Measurements from ENCODE around the gene ACBD6. TPM values are rescaled to one million over a fixed set of nuclear protein-coding genes. Genes with fewer than 3 reads are reported as not detected.
"Not testable (repeated sequence)": the region's sequence is repeated elsewhere in the genome, so short reads cannot be mapped to it uniquely, and the experiment has no call there.

ACBD6 gene
- total RNA-seq, 1 experiment from 2014 or later = 74.0 TPM

DNA sequence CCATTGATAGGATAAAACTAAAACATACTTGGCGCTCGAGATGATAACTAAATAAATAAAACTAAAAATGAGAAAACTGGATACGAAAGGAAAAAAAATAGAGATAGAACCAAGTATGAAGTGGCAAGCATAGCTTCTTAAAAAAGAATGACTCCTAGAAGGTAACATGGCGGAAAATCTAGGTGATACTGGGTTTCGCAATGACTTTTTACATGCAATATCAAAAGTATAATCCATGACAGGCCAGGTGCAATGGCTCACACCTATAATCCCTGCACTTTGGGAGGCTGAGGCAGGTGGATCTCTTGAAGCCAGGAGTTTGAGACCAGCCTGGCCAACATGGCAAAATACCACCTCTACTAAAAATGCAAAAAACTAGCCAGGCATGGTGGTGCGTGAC, 70.7 kb downstream of the ACBD6 start:
- H3K4me2 ChIP-seq (ENCODE audit: low read depth, low read length, poor library complexity, severe bottlenecking) = no peak overlapping the region
- no peak for DNase-seq
- H3K4me3 ChIP-seq (ENCODE audit: low read length) = no peak overlapping the region
- no peak overlapping the region for H3K27ac ChIP-seq (ENCODE audit: low read length)
- no peak overlapping the region for H2AFZ ChIP-seq (ENCODE audit: low read length)
- H3K9me2 ChIP-seq (replicated peaks; ENCODE audit: insufficient read depth, low read length) = no peaks in the 10 kb centered on the region
- H3K36me3 ChIP-seq (ENCODE audit: insufficient read depth, low read length) = no peaks in the 10 kb centered on the region
- H3K27me3 ChIP-seq (ENCODE audit: low read length) = no peaks in the 10 kb centered on the region
- 0 out of 2 replicates have a peak, but pooled peaks cover 3% of the 10 kb centered on the region for H3K4me1 ChIP-seq (ENCODE audit: low read length)
- H4K20me1 ChIP-seq (ENCODE audit: insufficient read depth, low read depth, low read length) = no peaks in the 10 kb centered on the region
- no peak overlapping the region for H3K9ac ChIP-seq (ENCODE audit: low read length)
- peaks cover 90% of the 10 kb centered on the region for H3K79me2 ChIP-seq (ENCODE audit: low read length)
- H3K9me3 ChIP-seq (ENCODE audit: low read length) = no peaks in the 10 kb centered on the region

DNA sequence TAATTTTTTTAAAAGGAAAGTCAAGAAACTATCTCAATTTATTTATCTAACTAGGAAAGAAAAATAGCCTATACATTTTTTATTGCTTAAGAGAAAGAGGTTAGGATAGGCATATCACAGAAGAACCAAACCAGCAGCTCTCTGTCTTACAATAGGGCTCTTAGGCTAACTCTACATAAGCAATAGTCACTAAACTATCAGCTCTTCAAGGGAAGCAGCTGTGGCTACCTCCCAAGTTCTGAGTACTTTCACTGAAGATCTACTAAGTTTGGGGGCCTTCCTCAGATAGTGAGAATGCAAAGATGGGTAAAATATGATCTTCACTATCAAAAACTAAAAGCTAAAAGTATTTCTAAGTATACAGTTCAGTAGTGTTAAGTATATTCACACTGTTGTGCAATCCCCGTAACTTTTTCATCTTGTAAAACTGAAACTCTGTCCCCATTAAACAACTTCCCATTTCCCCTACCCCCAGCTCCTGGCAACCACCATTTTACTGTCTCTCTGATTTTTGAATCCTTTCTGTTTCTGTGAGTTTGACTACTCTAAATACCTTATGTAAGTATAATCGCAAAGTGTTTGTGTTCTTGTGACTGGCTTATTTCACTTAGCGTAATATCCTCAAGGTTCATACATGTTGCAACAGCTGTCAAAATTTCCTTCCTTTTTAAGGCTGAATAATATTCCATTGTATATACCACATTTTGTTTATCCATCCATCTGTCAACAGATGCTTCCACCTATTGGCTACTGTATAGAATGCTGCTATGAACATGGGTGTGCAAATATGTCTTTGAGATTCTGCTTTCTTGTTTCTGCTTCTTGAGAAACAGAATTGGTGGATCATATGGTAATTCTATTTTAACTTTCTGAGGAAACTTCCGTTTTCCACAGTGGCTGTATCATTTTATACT, 73.3 kb downstream of the ACBD6 start:
- Histone ChIP-seq H3K9me2 (replicated peaks; ENCODE audit: insufficient read depth, low read length) (no peaks in the 10 kb centered on the region), H3K4me3 (ENCODE audit: low read length) (no peak overlapping the region), H3K79me2 (ENCODE audit: low read length) (peaks cover 95% of the 10 kb centered on the region), H3K4me1 (ENCODE audit: low read length) (peaks cover 8% of the 10 kb centered on the region; the same call in 1 of the 2 replicates), H3K9ac (ENCODE audit: low read length) (no peak overlapping the region), H4K20me1 (ENCODE audit: insufficient read depth, low read depth, low read length) (no peaks in the 10 kb centered on the region), H3K9me3 (ENCODE audit: low read length) (no peaks in the 10 kb centered on the region), H3K27ac (ENCODE audit: low read length) (no peak overlapping the region), H2AFZ (ENCODE audit: low read length) (no peak overlapping the region), H3K36me3 (ENCODE audit: insufficient read depth, low read length) (no peaks in the 10 kb centered on the region), H3K27me3 (ENCODE audit: low read length) (no peaks in the 10 kb centered on the region), H3K4me2 (ENCODE audit: low read depth, low read length, poor library complexity, severe bottlenecking) (no peak overlapping the region)
- DNase-seq = no peak

DNA sequence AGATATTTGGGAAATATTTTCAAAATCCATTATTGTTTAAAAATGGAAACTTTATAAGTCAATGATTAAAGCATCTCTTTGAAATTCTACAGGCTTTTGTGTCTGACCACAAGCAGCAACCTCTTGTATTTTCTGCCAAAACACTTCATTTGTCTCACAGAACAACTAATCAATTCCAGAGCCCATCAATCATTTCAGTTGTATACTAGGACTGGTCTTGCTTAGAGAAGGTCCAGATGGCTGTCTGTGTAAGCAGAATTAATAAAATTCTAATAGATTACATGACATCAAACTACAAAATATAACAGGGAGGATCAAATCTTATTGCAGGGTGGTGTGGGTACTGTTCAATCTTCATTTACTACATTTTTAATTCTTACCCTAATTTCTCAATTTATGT, 76.4 kb downstream of the ACBD6 start:
- Histone ChIP-seq H3K9me3 (ENCODE audit: low read length) (no peaks in the 10 kb centered on the region), H3K4me2 (ENCODE audit: low read depth, low read length, poor library complexity, severe bottlenecking) (no peak overlapping the region), H3K4me1 (ENCODE audit: low read length) (peaks cover 8% of the 10 kb centered on the region; the same call in 1 of the 2 replicates), H3K79me2 (ENCODE audit: low read length) (peaks cover 87% of the 10 kb centered on the region), H3K36me3 (ENCODE audit: insufficient read depth, low read length) (no peaks in the 10 kb centered on the region; the same call in 1 of the 2 replicates), H2AFZ (ENCODE audit: low read length) (no peak overlapping the region), H3K27me3 (ENCODE audit: low read length) (no peaks in the 10 kb centered on the region), H3K4me3 (ENCODE audit: low read length) (no peak overlapping the region), H3K27ac (ENCODE audit: low read length) (no peak overlapping the region), H3K9ac (ENCODE audit: low read length) (no peak overlapping the region), H3K9me2 (replicated peaks; ENCODE audit: insufficient read depth, low read length) (no peaks in the 10 kb centered on the region), H4K20me1 (ENCODE audit: insufficient read depth, low read depth, low read length) (no peaks in the 10 kb centered on the region)
- DNase-seq = no peak

DNA sequence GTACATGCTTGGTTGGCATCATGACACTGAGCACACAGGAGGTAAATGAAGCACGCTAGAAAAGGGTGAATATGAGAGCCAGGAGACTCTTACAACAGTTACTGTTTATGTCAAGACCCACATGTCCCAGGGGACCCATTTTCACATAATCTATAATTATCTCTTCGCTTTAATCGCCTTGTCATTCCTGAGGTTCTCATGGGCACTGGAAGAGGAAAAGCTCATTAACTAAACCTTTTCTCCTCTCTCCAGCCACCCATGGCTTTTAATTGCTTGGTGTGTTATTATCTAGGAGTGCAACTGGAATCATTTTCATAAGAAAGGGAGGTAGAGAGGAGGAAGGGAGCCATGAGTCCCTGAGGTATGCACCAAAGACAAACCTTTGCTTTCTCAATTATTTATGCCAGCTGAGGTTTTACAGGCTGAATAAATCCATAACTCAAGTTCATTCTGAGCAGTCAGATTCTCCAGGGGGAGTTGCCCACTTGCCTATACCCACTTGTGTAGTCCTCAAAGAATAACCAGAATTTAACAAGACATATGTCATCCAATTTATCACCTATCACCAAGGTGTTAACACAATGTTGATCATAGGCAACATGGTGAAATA, 77.4 kb downstream of the ACBD6 start:
- Histone ChIP-seq H3K4me2 (ENCODE audit: low read depth, low read length, poor library complexity, severe bottlenecking) (no peak overlapping the region), H4K20me1 (ENCODE audit: insufficient read depth, low read depth, low read length) (no peaks in the 10 kb centered on the region), H3K79me2 (ENCODE audit: low read length) (peaks cover 84% of the 10 kb centered on the region), H3K36me3 (ENCODE audit: insufficient read depth, low read length) (no peaks in the 10 kb centered on the region; the same call in 1 of the 2 replicates), H3K9me2 (replicated peaks; ENCODE audit: insufficient read depth, low read length) (no peaks in the 10 kb centered on the region), H3K27ac (ENCODE audit: low read length) (no peak overlapping the region), H3K27me3 (ENCODE audit: low read length) (no peaks in the 10 kb centered on the region), H3K9me3 (ENCODE audit: low read length) (no peaks in the 10 kb centered on the region), H3K9ac (ENCODE audit: low read length) (no peak overlapping the region), H2AFZ (ENCODE audit: low read length) (no peak overlapping the region), H3K4me1 (ENCODE audit: low read length) (peaks cover 8% of the 10 kb centered on the region; the same call in 1 of the 2 replicates), H3K4me3 (ENCODE audit: low read length) (no peak overlapping the region)
- no peak for DNase-seq

DNA sequence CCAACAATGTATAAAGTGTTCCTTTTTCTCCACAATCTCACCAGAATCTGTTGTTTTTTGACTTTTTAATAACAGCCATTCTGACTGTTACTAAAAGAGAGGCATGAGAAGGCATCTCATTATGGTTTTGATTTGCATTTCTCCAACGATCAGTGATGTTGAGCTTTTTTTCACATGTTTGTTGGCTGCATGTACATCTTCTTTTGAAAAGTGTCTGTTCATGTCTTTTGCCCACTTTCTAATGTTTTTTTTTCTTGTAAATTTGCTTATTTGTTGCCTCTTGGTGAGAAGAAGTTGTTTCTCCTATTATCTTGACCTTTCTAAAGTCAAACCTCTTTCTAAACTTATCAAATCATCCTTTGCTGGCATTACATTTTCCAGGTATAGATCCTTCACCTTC, 80.8 kb downstream of the ACBD6 start:
- no peak for DNase-seq
- H3K9me3 ChIP-seq (ENCODE audit: low read length) = no peaks in the 10 kb centered on the region
- no peaks in the 10 kb centered on the region for H4K20me1 ChIP-seq (ENCODE audit: insufficient read depth, low read depth, low read length)
- H3K4me2 ChIP-seq (ENCODE audit: low read depth, low read length, poor library complexity, severe bottlenecking) = no peak overlapping the region
- H3K4me1 ChIP-seq (ENCODE audit: low read length) = peaks cover 5% of the 10 kb centered on the region; the same call in 1 of the 2 replicates
- no peak overlapping the region for H2AFZ ChIP-seq (ENCODE audit: low read length)
- H3K9ac ChIP-seq (ENCODE audit: low read length) = no peak overlapping the region
- peaks cover 64% of the 10 kb centered on the region for H3K79me2 ChIP-seq (ENCODE audit: low read length)
- no peaks in the 10 kb centered on the region for H3K27me3 ChIP-seq (ENCODE audit: low read length)
- H3K36me3 ChIP-seq (ENCODE audit: insufficient read depth, low read length) = no peaks in the 10 kb centered on the region; the same call in 1 of the 2 replicates
- no peak overlapping the region for H3K27ac ChIP-seq (ENCODE audit: low read length)
- no peaks in the 10 kb centered on the region for H3K9me2 ChIP-seq (replicated peaks; ENCODE audit: insufficient read depth, low read length)
- no peak overlapping the region for H3K4me3 ChIP-seq (ENCODE audit: low read length)

DNA sequence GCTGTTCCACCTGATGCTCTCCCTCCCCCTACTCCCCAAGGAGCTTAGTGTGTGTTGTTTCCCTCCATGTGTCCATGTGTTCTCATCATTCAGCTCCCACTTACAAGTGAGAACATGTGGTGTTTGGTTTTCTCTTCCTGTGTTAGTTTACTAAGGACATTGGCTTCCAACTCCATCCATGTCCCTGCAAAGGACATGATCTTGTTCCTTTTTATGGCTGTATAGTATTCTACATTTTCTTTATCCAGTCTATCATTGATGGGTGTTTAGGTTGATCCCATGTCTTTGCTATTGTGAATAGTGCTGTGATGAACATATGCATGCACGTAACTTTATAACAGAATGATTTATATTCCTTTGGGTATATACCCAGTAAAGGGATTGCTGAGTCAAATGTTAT, 81.2 kb downstream of the ACBD6 start:
- H3K4me2 ChIP-seq (ENCODE audit: low read depth, low read length, poor library complexity, severe bottlenecking); H3K4me1 ChIP-seq (ENCODE audit: low read length); H3K27ac ChIP-seq (ENCODE audit: low read length); H3K9ac ChIP-seq (ENCODE audit: low read length); H2AFZ ChIP-seq (ENCODE audit: low read length); DNase-seq; H4K20me1 ChIP-seq (ENCODE audit: insufficient read depth, low read depth, low read length); H3K36me3 ChIP-seq (ENCODE audit: insufficient read depth, low read length); H3K4me3 ChIP-seq (ENCODE audit: low read length); H3K27me3 ChIP-seq (ENCODE audit: low read length); H3K9me2 ChIP-seq (replicated peaks; ENCODE audit: insufficient read depth, low read length); H3K9me3 ChIP-seq (ENCODE audit: low read length): not testable (repeated sequence)
- H3K79me2 ChIP-seq (ENCODE audit: low read length) = peaks cover 64% of the 10 kb centered on the region

DNA sequence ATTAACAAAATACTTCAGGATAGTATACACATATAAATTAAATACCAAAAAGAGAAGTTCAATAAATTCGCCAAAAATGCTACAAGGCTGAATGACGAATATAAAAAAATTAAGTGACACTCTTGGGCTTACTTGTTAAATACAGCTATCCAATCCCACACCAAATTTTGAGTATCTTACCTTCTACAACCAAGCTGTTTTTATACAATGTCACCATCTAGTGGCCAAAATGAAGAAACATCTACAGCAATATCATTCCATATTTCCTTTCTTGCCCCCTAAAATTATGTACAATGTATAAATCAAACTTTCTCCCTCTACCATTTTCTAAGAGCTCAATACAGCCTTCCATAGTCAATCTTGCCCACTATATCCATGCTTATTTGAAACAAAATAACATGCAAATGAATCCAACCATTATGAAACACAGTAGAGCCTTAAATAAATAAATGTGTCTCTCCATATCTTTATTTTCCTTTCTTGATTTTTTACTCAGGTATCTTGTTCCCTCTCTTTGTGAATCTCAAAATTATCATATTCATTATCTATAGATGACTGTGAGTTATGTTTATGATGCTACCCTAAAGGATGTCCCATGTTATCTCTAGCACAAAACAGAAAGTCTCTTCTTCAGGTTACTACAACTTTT, 86.3 kb downstream of the ACBD6 start:
- H3K9me3 ChIP-seq (ENCODE audit: low read length) = no peaks in the 10 kb centered on the region
- H3K4me2 ChIP-seq (ENCODE audit: low read depth, low read length, poor library complexity, severe bottlenecking) = no peak overlapping the region
- no peak overlapping the region for H3K4me3 ChIP-seq (ENCODE audit: low read length)
- H3K4me1 ChIP-seq (ENCODE audit: low read length) = no peaks in the 10 kb centered on the region
- H2AFZ ChIP-seq (ENCODE audit: low read length) = no peak overlapping the region
- H3K27ac ChIP-seq (ENCODE audit: low read length) = no peak overlapping the region
- peak; percentile 83 for DNase-seq
- H3K27me3 ChIP-seq (ENCODE audit: low read length) = no peaks in the 10 kb centered on the region
- H3K9me2 ChIP-seq (replicated peaks; ENCODE audit: insufficient read depth, low read length) = no peaks in the 10 kb centered on the region
- no peaks in the 10 kb centered on the region for H4K20me1 ChIP-seq (ENCODE audit: insufficient read depth, low read depth, low read length)
- no peak overlapping the region for H3K9ac ChIP-seq (ENCODE audit: low read length)
- peaks cover 5% of the 10 kb centered on the region; the same call in 1 of the 2 replicates for H3K36me3 ChIP-seq (ENCODE audit: insufficient read depth, low read length)
- H3K79me2 ChIP-seq (ENCODE audit: low read length) = peaks cover 61% of the 10 kb centered on the region

DNA sequence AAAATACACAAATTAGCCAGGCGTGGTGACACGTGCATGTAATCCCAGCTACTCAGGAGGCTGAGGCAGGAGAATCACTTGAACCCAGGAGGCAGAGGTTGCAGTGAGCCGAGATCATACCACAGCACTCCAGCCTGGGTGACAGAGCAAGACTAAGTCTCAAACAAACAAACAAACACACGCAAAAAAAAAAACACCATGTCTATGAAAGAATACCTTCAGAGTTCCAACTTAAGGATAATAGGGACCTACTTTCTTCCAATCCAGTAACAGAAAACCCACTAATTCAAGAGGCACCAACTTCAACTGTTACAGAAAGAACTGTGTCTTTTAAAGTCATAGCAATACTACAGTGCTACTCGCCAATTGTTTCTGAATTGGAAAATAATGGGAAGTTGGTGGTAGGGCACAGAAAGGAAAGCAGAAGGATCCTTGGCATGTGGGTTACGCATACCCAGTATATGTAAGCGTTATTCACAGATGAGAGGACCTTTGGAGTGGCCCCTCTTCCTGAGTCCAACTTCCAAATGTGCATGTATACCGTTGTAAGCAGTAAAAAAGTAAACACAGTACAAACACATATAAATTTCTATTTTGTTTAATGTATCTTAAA, 87.0 kb downstream of the ACBD6 start:
- no peaks in the 10 kb centered on the region for H3K9me3 ChIP-seq (ENCODE audit: low read length)
- H4K20me1 ChIP-seq (ENCODE audit: insufficient read depth, low read depth, low read length) = no peaks in the 10 kb centered on the region
- no peaks in the 10 kb centered on the region for H3K9me2 ChIP-seq (replicated peaks; ENCODE audit: insufficient read depth, low read length)
- no peak overlapping the region for H3K4me3 ChIP-seq (ENCODE audit: low read length)
- H3K4me2 ChIP-seq (ENCODE audit: low read depth, low read length, poor library complexity, severe bottlenecking) = no peak overlapping the region
- H3K27me3 ChIP-seq (ENCODE audit: low read length) = no peaks in the 10 kb centered on the region
- peaks cover 64% of the 10 kb centered on the region for H3K79me2 ChIP-seq (ENCODE audit: low read length)
- H3K27ac ChIP-seq (ENCODE audit: low read length) = no peak overlapping the region
- no peak for DNase-seq
- H2AFZ ChIP-seq (ENCODE audit: low read length) = no peak overlapping the region
- H3K4me1 ChIP-seq (ENCODE audit: low read length) = no peaks in the 10 kb centered on the region
- no peak overlapping the region for H3K9ac ChIP-seq (ENCODE audit: low read length)
- H3K36me3 ChIP-seq (ENCODE audit: insufficient read depth, low read length) = peaks cover 10% of the 10 kb centered on the region

Measured in Karpas-422 (cell line).